GM12801 (cell line): ENCODE measurements around the gene PHETA1.

ENCODE experiments used
- TF ChIP-seq, protein P1 (sequence below): IDR thresholded peaks from one replicate; pipeline ENCODE4 v1.5.1; 2011; ENCODE audit warnings: control low read depth; ENCODE audit not compliant: insufficient read length; ENCODE audit errors: extremely low read depth

PHETA1 gene

DNA sequence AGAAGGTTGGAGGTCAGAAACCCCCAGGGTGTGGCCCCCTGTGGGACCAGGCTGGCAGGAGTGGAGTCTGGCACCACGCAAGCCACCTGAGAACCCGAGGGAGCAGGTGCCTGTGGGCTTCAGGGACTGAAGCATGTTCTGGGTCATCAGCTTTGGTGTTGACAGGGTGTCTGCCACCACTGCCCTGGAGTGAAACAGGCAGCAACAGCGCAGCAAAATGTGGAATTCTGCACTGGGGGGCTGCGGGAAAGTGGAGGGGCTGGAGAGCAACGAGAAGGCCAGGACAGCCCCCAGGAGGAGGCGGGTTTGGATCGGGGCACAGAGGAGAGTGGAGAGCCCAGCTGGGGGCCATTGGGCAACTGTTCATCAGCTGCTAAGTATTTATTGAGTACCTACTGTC is 15.9 kb downstream of the PHETA1 start:
- TF ChIP-seq, protein P1, sequence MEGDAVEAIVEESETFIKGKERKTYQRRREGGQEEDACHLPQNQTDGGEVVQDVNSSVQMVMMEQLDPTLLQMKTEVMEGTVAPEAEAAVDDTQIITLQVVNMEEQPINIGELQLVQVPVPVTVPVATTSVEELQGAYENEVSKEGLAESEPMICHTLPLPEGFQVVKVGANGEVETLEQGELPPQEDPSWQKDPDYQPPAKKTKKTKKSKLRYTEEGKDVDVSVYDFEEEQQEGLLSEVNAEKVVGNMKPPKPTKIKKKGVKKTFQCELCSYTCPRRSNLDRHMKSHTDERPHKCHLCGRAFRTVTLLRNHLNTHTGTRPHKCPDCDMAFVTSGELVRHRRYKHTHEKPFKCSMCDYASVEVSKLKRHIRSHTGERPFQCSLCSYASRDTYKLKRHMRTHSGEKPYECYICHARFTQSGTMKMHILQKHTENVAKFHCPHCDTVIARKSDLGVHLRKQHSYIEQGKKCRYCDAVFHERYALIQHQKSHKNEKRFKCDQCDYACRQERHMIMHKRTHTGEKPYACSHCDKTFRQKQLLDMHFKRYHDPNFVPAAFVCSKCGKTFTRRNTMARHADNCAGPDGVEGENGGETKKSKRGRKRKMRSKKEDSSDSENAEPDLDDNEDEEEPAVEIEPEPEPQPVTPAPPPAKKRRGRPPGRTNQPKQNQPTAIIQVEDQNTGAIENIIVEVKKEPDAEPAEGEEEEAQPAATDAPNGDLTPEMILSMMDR: no peak

DNA sequence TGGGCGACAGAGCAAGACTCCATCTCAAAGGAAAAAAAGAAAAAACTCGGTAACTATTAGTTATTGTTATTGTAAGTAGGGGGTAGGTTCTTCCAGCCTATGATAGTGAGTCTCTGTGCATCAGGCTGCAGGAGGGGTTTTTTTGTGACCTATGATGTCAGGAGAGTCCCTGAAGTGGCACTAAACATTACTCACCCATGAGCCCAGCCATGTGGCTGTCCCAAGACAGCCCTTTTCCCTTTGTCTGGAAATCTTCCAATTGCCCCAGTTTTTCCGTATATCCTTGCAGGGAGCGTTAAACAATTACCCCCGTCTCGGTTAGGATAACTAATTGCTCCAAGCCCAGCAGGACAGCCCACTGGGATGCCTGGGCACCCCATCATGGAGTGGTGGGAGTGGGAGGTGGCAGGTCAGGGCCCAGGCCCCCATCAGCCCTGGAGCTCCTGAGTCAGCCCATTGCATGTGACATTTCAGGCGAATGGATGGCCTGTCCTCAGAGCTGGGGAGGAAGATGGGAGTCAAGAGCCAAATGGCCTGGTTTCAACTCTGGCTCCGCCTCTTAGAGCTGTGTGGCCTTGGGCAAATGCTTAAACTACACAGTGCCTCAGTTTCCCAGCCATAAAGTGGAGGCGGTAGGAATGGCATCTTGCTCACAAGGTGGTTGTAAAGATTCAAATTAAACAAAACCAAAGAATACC is 16.4 kb downstream of the PHETA1 start:
- TF ChIP-seq, protein P1: no peak

DNA sequence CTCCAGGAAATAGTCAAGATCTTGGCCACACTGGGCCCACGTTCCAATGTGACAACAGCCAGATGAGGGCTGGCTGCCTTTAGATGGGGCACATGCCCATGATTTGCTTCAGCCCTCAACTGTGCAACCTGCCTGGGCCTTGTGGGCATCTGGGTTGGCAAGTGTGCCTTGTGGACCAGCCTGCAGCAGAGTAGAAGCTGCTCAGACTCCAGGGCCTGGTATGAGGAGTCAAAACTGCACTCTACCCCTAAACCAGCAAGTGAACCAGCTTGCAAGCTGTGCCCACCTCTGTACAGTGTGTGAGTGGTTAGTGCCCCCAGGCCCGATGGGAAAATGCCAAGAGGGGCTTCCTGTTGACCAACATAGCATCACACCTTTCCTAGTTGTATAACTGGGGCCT is 17.9 kb downstream of the PHETA1 start:
- TF ChIP-seq, protein P1: no peak

DNA sequence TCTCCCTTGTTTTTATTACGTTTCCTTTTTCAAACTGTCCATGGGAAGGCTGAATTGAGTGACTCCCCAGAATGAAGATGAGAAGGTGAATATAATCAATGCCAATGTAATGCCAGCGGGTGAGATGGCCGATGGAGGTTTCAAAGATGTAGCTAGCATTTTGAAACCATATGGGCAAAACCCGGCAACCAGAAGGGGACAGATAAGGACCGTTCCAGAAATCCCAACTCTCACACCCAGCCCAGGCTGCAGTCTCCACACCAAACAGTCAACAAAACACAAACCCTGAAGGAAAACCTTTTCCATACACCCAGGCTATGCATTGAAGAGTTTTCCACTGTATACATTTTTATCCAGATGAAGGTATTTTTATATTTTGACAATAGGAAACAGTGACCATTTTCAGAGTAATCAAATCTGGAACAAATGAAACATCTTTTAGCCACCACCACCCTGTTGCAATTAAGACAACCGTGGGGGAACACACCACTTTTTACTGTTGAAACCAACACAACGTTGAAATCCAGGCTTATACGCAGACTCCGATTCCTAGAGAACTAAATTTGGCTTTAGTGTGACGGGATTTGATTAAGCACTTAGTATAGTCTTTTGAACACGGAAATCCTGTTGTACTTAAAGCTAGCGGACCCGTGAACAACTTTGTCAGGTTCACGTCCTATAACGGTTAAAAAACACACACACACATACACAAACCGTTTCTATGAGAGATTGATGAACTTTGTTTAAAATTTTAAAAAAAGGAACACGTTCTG is 19.0 kb downstream of the PHETA1 start:
- TF ChIP-seq, protein P1: no peak

DNA sequence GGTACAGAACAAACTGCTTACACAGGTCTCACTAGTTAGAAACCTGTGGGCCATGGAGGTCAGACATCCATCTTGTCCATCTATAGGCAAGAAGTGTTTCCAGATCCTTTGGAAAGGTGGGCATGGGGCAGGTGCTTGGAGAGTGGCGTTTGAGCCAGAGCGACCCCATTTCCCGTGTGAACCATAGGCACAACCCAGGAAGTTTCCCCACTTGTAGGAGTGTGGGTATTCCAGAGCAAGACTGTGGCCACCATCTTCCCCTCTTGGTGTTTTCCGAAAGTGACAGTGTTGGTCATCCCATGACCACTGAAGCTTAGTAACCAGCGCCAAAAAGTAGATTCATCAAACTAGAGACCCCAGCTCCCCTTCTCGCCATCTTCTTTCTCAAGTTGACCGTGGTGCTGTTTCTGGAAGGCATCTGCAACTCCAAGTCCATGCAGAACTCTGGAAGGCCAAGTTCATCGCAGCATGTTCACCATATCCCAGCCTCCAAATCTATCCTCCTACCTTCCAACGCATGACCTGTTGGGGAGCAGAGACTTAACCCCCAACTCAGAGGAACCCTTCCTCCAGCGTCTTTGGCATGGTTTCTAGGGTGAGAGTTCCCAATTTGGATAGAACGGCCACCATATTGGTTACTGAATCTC is 19.7 kb downstream of the PHETA1 start:
- TF ChIP-seq, protein P1: no peak

DNA sequence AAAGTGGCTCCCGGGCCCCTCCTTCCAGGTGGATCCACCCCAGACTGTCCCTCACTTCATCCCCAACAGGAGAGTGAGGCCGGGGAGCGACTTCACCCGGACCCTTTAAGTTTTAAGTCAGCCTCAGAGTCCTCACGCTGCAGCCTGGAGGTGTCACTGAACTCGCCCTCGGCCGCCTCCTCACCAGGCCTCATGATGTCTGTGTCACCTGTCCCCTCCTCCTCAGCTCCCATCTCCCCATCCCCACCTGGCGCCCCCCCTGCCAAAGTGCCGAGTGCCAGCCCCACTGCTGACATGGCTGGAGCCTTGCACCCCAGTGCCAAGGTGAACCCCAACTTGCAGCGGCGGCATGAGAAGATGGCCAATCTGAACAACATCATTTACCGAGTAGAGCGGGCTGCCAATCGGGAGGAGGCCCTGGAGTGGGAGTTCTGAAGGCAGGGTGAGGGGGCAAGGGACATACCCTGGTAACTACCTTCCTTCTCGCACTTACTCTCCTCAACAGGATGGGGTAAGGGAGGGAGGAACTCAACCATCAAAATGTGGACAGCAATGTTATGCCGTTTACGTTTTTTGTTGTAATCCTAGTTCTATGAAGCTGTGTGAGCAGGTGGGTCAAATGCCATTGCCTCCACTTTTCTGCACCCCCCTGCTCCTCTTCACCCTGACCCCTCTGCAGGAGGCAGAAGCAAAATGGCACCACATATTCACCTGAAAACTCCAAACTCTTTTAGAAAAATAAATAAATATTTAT is 20.8 kb downstream of the PHETA1 start:
- TF ChIP-seq, protein P1: no peak
